ENCODE data around the gene IL13RA1.
"Not testable (repeated sequence)": the region's sequence is repeated elsewhere in the genome, so short reads cannot be mapped to it uniquely, and the experiment has no call there.

Gene IL13RA1

GRCh38 chrX:118780509-118780908, 53.1 kb downstream of the IL13RA1 start:
- DNase-seq (ENCODE audit: low spot score), result no peak

DNA sequence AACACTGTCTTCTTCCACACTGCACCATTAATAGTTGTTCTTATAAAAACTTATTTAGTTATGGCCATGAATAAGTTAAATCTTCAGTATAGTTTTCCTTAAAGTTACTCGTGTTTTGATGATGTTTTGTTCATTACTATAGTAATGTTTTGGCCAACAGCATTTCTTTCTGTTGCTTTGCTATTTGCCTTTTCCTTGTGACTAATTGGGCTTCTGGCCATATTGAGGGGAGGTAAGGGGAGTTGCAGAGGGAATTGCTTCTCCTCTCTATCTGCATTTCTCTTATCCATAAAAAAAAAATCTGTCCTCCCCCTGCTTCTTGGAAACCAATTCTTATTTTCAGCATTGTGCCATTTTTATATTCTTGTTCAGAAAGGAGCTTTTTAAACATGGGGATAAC, 53.5 kb downstream of the IL13RA1 start:
- DNase-seq (ENCODE audit: low spot score), result no peak

- DNase-seq (ENCODE audit: low spot score), result no peak
Measured at GRCh38 chrX:118795528-118796280, 68.3 kb downstream of the IL13RA1 start.

DNA sequence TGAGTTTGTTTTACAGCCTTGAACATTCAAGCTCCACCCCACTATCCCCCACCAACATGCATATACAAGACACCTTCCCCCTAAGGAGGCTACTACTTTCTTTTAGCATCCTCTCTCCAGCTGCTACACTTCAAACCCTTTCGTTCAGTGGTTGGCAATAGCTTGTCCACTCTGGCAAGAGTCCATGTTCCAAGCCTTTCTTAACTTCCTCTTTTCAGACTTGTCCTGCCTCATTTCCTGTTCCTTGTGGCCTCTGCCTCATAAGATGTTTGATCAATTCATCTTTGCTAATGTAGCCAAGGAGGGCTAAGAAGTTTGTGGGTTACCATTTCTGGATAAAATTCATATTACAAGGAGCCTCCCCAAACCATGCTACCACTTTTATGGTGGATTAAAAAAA, 75.5 kb downstream of the IL13RA1 start:
- DNase-seq (ENCODE audit: low spot score), result no peak

- DNase-seq (ENCODE audit: low spot score), result peak; percentile 12
Measured at GRCh38 chrX:118807151-118808017, 80.0 kb downstream of the IL13RA1 start.

DNA sequence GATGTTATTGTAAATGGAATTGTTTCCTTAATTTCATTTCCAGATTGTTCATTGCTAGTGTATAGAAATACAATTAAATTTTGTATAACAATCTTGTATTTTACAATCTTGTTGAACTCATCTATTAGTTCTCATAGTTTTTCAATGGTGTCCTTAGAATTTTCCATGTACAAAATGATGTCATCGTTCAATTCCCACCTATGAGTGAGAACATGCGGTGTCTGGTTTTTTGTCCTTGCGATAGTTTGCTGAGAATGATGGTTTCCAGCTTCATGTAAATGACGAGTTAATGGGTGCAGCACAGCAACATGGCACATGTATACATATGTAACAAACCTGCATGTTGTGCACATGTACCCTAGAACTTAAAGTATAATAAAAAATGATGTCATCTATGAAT, 89.9 kb downstream of the IL13RA1 start:
- DNase-seq (ENCODE audit: low spot score), result not testable (repeated sequence)

GRCh38 chrX:118823263-118824172, 96.1 kb downstream of the IL13RA1 start, which contains the start of gene ZCCHC12:
TSS of gene ZCCHC12 (plus strand) at chrX:118823824. CDS start at chrX:118825245, 1,421 bp downstream.
- peak; percentile 47 for DNase-seq (ENCODE audit: low spot score)

- DNase-seq (ENCODE audit: low spot score), result no peak
Measured at GRCh38 chrX:118824173-118824730, 96.8 kb downstream of the IL13RA1 start.

DNA sequence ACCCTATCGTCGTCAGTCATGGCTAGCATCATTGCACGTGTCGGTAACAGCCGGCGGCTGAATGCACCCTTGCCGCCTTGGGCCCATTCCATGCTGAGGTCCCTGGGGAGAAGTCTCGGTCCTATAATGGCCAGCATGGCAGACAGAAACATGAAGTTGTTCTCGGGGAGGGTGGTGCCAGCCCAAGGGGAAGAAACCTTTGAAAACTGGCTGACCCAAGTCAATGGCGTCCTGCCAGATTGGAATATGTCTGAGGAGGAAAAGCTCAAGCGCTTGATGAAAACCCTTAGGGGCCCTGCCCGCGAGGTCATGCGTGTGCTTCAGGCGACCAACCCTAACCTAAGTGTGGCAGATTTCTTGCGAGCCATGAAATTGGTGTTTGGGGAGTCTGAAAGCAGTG, 97.8 kb downstream of the IL13RA1 start:
- DNase-seq (ENCODE audit: low spot score), result no peak

DNA sequence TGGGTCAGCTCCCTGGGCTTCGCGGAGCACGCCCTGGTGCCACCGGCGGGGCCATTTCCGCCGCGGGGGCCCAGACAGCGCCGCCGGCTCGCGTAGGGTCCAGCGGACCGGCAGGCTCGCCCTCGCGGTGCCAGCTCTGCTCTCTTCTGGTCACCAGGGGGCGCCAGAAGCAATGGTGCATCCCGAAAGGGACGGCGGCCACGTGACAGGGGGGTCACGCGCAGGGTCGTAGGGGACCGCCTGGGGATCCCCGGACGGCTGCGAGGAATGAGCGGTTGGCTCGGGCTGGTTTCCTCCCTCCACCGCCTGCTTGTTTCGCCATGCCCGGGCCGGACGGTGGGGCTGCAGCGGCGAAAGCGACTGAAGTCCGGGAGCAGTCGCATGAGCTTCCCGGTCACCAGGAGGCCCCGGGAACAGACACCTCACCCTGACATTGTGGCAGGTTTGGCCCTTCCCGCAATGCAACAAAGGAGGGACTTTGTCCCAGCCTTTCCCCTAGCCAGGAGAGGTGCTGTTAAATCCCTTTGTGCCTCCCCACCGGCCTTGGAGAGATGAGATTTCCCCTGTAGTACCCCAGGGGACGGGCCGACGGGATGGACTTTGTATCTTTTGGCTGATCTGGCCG, 112.0 kb downstream of the IL13RA1 start:
- peak; percentile 55 for DNase-seq (ENCODE audit: low spot score)

Data from HuH-7.5 (cell line).